Uterus (tissue), 2 donors: Measurements from ENCODE around the gene NEK6.

Source experiments
- POLR2A ChIP-seq, 2 donors: fragments of 450-650 bp; IDR thresholded peaks; one replicate each; pipeline ENCODE4 v1.6.1; 2016; ENCODE audit warnings: antibody characterized with exemption in 2 of 2, mild to moderate bottlenecking in 1 of 2, moderate library complexity in 1 of 2
- TF ChIP-seq, protein P1 (sequence below), 4 experiments: fragments of 200-600 bp in 2 of 4; fragments of 450-650 bp in 2 of 4; sonication (generic) in 2 of 4; IDR thresholded peaks; one replicate each; pipeline ENCODE4 v1.5.1; 2016 to 2019; ENCODE audit warnings: antibody characterized with exemption in 4 of 4, mild to moderate bottlenecking in 2 of 4, moderate library complexity in 1 of 4

- TF ChIP-seq, protein P1, sequence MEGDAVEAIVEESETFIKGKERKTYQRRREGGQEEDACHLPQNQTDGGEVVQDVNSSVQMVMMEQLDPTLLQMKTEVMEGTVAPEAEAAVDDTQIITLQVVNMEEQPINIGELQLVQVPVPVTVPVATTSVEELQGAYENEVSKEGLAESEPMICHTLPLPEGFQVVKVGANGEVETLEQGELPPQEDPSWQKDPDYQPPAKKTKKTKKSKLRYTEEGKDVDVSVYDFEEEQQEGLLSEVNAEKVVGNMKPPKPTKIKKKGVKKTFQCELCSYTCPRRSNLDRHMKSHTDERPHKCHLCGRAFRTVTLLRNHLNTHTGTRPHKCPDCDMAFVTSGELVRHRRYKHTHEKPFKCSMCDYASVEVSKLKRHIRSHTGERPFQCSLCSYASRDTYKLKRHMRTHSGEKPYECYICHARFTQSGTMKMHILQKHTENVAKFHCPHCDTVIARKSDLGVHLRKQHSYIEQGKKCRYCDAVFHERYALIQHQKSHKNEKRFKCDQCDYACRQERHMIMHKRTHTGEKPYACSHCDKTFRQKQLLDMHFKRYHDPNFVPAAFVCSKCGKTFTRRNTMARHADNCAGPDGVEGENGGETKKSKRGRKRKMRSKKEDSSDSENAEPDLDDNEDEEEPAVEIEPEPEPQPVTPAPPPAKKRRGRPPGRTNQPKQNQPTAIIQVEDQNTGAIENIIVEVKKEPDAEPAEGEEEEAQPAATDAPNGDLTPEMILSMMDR (IDR thresholded peaks at IDR 0.05): no peak
- no peak for TF ChIP-seq POLR2A (IDR thresholded peaks at IDR 0.05)
These were observed 38.3 kb downstream of the NEK6 start for GRCh38 chr9:124296094-124296493.
